OCI-LY7 (cell line): ENCODE data around the gene SHROOM3.

Experiments used
- EZH2phosphoT487 ChIP-seq: fragments of 200-600 bp; sonication (generic); IDR thresholded peaks from 2 replicates; pipeline ENCODE4 v1.6.1; 2018; ENCODE audit warnings: low read depth, borderline replicate concordance, mild to moderate bottlenecking, mixed run types, antibody characterized with exemption, low read length, moderate library complexity, mixed read lengths
- TF ChIP-seq, protein P1 (sequence below): fragments of 200-600 bp; sonication (generic); conservative IDR thresholded peaks from 2 replicates; pipeline ENCODE4 v1.5.1; 2014; ENCODE audit warnings: mild to moderate bottlenecking, antibody characterized with exemption, low read length, moderate library complexity, mixed read lengths

DNA sequence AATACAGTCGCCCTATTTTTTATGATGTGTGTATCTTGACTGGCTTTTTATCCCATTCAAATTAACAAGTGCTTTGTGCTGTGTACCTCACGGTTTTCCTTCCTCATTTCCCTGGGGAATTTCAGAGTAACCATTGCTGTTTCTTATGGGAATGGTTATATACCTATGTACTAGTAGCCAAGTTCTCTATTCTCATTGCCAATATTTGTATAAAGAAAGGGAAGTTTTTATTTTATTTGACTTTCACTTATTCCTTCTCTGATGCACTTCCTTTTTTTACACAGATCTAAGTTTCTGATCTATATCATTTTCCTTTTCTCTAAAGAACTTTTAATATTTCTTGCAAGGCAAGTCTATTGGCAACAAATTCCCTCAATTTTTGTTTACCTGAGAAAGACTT lies 281.6 kb downstream of the SHROOM3 start:
- TF ChIP-seq, protein P1, sequence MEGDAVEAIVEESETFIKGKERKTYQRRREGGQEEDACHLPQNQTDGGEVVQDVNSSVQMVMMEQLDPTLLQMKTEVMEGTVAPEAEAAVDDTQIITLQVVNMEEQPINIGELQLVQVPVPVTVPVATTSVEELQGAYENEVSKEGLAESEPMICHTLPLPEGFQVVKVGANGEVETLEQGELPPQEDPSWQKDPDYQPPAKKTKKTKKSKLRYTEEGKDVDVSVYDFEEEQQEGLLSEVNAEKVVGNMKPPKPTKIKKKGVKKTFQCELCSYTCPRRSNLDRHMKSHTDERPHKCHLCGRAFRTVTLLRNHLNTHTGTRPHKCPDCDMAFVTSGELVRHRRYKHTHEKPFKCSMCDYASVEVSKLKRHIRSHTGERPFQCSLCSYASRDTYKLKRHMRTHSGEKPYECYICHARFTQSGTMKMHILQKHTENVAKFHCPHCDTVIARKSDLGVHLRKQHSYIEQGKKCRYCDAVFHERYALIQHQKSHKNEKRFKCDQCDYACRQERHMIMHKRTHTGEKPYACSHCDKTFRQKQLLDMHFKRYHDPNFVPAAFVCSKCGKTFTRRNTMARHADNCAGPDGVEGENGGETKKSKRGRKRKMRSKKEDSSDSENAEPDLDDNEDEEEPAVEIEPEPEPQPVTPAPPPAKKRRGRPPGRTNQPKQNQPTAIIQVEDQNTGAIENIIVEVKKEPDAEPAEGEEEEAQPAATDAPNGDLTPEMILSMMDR, result no peak
- TF ChIP-seq EZH2phosphoT487, result no peak
